Measurements from ENCODE around the gene MYO5B. TPM values are rescaled to one million over a fixed set of nuclear protein-coding genes. Genes with fewer than 3 reads are reported as not detected.

The MYO5B gene
- total and polyA plus RNA-seq, 10 of the 15 experiments (the other 5 are each of a cell fraction or from before 2014, with no cell fraction given): 2.5 to 4.5 (median 3.3) TPM

- Histone ChIP-seq H3K36me3 (ENCODE audit: control insufficient read depth in 2 of 2, insufficient read depth in 2 of 2, low read length in 1 of 2) (no peaks in the 10 kb centered on the region), H3K4me3 (no peak overlapping the region), H3K27me3 (replicated peaks in 1 of 2; ENCODE audit: control insufficient read depth in 2 of 2, insufficient read depth in 2 of 2, low read length in 1 of 2) (no peaks in the 10 kb centered on the region; a peak in 2 of 4 replicates), H3K9me3 (replicated peaks; ENCODE audit: control insufficient read depth, insufficient read depth, low read length) (no peaks in the 10 kb centered on the region), H3K27ac (ENCODE audit: control insufficient read depth, insufficient read depth) (no peak overlapping the region), H4K20me1 (ENCODE audit: control insufficient read depth, insufficient read depth) (no peaks in the 10 kb centered on the region; the same call in 1 of the 2 replicates), H3K4me2 (ENCODE audit: control insufficient read depth, insufficient read depth) (no peak overlapping the region), H2AFZ (ENCODE audit: control insufficient read depth, low read depth, low read length) (no peak overlapping the region), H3K79me2 (ENCODE audit: control insufficient read depth, insufficient read depth, low read length) (no peaks in the 10 kb centered on the region), H3K4me1 (ENCODE audit: control insufficient read depth, insufficient read depth, low read length) (no peaks in the 10 kb centered on the region), H3K9ac (ENCODE audit: control insufficient read depth, insufficient read depth, low read length) (no peak overlapping the region)
- intact Hi-C loops (cut with micrococcal nuclease; ENCODE audit: unreplicated experiment): loop anchor here (10.0 kb wide), 1 partner anchor 341 kb away; no protein-coding TSS in a partner anchor
- no TSS peak for BruUV-seq (replicated peaks)
- RAD21 ChIA-PET (ENCODE audit: unreplicated experiment): no interaction called here
- no peak for DNase-seq (ENCODE audit: low read depth, low spot score)
- TF ChIP-seq USF2 (IDR thresholded peaks at IDR 0.05; ENCODE audit: borderline replicate concordance, low read depth, low read length): no peak
- SMC1A ChIA-PET (ENCODE audit: uncharacterized antibody, unreplicated experiment): no interaction called here
- CTCF ChIA-PET: interaction anchor here (1.8 kb wide), 1 partner anchor 546 kb away, joined by 3 read pairs; no protein-coding TSS in a partner anchor
- in situ Hi-C loops (cut with MboI): no loop called here
- FAIRE-seq: no peak
- POLR2A ChIA-PET: no interaction called here
- WGBS (ENCODE audit: insufficient coverage, insufficient replicate concordance, low lambda C conversion rate, missing lambda C conversion rate): 63% methylated on average over 26 of the region's 26 CpGs
- no peak for ATAC-seq
These were observed 331.0 kb downstream of the MYO5B start for GRCh38 chr18:49863769-49864621.

GRCh38 chr18:49862656-49863385, 332.1 kb downstream of the MYO5B start:
- intact Hi-C loops (cut with micrococcal nuclease; ENCODE audit: unreplicated experiment) (loop anchor here (10.0 kb wide), 1 partner anchor 342 kb away; no protein-coding TSS in a partner anchor), in situ Hi-C loops (cut with MboI) (no loop called here)
- SMC1A ChIA-PET (ENCODE audit: uncharacterized antibody, unreplicated experiment): interaction anchor here (0.8 to 8.7 kb wide), 2 partner anchors 131 to 352 kb away, joined by 3 to 63 read pairs; no protein-coding TSS in a partner anchor
- TF ChIP-seq KDM1A (IDR thresholded peaks at IDR 0.05; ENCODE audit: borderline replicate concordance): no peak
- no peak for TF ChIP-seq CREB1 (IDR thresholded peaks at IDR 0.05; ENCODE audit: low read depth)
- TF ChIP-seq, protein P1, sequence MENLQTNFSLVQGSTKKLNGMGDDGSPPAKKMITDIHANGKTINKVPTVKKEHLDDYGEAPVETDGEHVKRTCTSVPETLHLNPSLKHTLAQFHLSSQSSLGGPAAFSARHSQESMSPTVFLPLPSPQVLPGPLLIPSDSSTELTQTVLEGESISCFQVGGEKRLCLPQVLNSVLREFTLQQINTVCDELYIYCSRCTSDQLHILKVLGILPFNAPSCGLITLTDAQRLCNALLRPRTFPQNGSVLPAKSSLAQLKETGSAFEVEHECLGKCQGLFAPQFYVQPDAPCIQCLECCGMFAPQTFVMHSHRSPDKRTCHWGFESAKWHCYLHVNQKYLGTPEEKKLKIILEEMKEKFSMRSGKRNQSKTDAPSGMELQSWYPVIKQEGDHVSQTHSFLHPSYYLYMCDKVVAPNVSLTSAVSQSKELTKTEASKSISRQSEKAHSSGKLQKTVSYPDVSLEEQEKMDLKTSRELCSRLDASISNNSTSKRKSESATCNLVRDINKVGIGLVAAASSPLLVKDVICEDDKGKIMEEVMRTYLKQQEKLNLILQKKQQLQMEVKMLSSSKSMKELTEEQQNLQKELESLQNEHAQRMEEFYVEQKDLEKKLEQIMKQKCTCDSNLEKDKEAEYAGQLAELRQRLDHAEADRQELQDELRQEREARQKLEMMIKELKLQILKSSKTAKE (IDR thresholded peaks at IDR 0.05; ENCODE audit: low read depth, poor library complexity, severe bottlenecking): no peak
- no peak for TF ChIP-seq JUND (IDR thresholded peaks at IDR 0.05; ENCODE audit: low read depth, low read length)
- TF ChIP-seq CBX3 (IDR thresholded peaks at IDR 0.05; ENCODE audit: borderline replicate concordance, low read depth): no peak
- no peak for TF ChIP-seq NR2F1 (conservative IDR thresholded peaks at IDR 0.05)
- no peak for TF ChIP-seq ATF3 (IDR thresholded peaks at IDR 0.05; ENCODE audit: borderline replicate concordance, extremely low read depth, low read depth, low read length)
- no peak for TF ChIP-seq PML (IDR thresholded peaks at IDR 0.05; ENCODE audit: low read length)
- no peak for TF ChIP-seq WRNIP1 (IDR thresholded peaks at IDR 0.05; ENCODE audit: borderline replicate concordance, low read depth, low read length)
- TF ChIP-seq BRCA1 (IDR thresholded peaks at IDR 0.05; ENCODE audit: low read depth, low read length): no peak

More at GRCh38 chr18:49862656-49863385, 332.1 kb downstream of the MYO5B start:
- no peak overlapping the region for H3K4me2 ChIP-seq (ENCODE audit: control insufficient read depth, insufficient read depth)
- H3K9me3 ChIP-seq (replicated peaks; ENCODE audit: control insufficient read depth, insufficient read depth, low read length): no peaks in the 10 kb centered on the region
- DNase-seq (ENCODE audit: low read depth, low spot score): no peak
- H3K27me3 ChIP-seq (replicated peaks in 1 of 2; ENCODE audit: control insufficient read depth in 2 of 2, insufficient read depth in 2 of 2, low read length in 1 of 2): no peaks in the 10 kb centered on the region; a peak in 2 of 4 replicates
- H3K36me3 ChIP-seq (ENCODE audit: control insufficient read depth in 2 of 2, insufficient read depth in 2 of 2, low read length in 1 of 2): no peaks in the 10 kb centered on the region
- 47% methylated on average over 13 of the region's 13 CpGs for WGBS (ENCODE audit: insufficient coverage, insufficient replicate concordance, low lambda C conversion rate, missing lambda C conversion rate)
- no peak overlapping the region for H3K27ac ChIP-seq (ENCODE audit: control insufficient read depth, insufficient read depth)
- H4K20me1 ChIP-seq (ENCODE audit: control insufficient read depth, insufficient read depth): no peaks in the 10 kb centered on the region; the same call in 1 of the 2 replicates
- RAD21 ChIA-PET (ENCODE audit: unreplicated experiment): interaction anchor here (0.5 to 3.2 kb wide), 3 partner anchors 353 to 1754 kb away, joined by 3 to 15 read pairs (median 4); no protein-coding TSS in a partner anchor
- H3K4me3 ChIP-seq: no peak overlapping the region
- POLR2A ChIA-PET: no interaction called here
- no peak overlapping the region for H2AFZ ChIP-seq (ENCODE audit: control insufficient read depth, low read depth, low read length)
- no peak overlapping the region for H3K9ac ChIP-seq (ENCODE audit: control insufficient read depth, insufficient read depth, low read length)
- no peaks in the 10 kb centered on the region for H3K4me1 ChIP-seq (ENCODE audit: control insufficient read depth, insufficient read depth, low read length)
- CTCF ChIA-PET: interaction anchor here (0.6 to 10.0 kb wide), 8 partner anchors 10 to 566 kb away, joined by 3 to 177 read pairs (median 3); no protein-coding TSS in a partner anchor
- BruUV-seq (replicated peaks): no TSS peak
- no peak for ATAC-seq
- no peaks in the 10 kb centered on the region for H3K79me2 ChIP-seq (ENCODE audit: control insufficient read depth, insufficient read depth, low read length)
- no peak for FAIRE-seq
